Activated naive CD4-positive, alpha-beta T cell treated with anti-CD3 and anti-CD28 coated beads, Interleukin-2, amount 10 ng/mL, durations not matched to agents 5 hours and 36 hours (primary cell): Measurements from ENCODE around the gene CDKN2D. TPM values are rescaled to one million over a fixed set of nuclear protein-coding genes. Genes with fewer than 3 reads are reported as not detected.

Source experiments
- microRNA-seq: library from miRNA; unstranded; fragments of <30 nt; microRNA quantifications from one replicate; pipeline ENCODE4 v1.2.0, GENCODE V29; 2022; ENCODE audit warnings: borderline microRNAs expressed, borderline replicate concordance
- total RNA-seq, 2 experiments: library from RNA; stranded (reverse); gene quantifications; one replicate each; pipeline ENCODE4 v1.2.3, GENCODE V29; 2021

The CDKN2D gene
- total RNA-seq = 10 to 100 TPM; 68.7 to 76.2 TPM

DNA sequence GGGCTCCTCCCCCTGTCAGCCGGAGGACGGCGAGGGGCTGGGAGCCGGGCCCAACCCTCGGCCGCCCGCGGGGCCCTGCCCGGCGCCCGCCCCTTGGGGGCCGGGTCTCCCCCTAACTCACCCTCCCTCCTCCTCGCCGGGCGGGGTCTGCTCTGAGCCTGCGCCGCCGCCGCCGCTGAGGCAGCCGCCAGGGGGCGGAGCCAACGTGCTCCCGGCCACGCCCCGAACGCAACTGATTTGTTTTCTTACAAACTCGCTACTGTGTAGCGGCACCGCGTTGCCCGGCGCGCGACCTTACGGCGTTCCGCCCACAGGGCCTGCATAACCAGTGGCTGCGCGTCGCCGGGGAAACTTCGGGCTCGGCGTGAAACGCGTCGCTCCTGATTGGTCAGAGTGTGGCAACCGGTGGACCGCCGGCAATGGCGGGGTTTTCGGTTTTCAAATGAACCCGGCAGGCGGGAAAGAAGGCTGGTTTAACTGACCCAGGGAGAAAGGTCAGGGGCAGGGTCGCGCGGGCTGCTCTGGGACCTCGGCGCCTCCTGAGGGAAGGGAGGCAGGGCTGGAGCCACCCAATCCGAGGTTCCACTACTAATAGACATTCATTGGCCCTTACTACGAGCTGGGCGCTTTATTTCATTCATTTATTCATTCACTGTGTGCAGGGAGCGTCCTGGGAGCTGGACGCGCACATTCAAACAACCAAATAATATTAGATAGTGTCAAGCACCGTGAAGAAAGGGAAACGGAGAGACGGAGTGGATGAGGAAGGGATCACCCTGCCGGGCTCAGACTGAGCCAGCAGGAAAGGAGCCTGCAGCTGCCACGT, at the start of gene CDKN2D:
Gene CDKN2D (minus strand): TSS at position 154 of the 826 bp plus-strand sequence. CDS start 326 bp downstream, outside the sequence.

DNA sequence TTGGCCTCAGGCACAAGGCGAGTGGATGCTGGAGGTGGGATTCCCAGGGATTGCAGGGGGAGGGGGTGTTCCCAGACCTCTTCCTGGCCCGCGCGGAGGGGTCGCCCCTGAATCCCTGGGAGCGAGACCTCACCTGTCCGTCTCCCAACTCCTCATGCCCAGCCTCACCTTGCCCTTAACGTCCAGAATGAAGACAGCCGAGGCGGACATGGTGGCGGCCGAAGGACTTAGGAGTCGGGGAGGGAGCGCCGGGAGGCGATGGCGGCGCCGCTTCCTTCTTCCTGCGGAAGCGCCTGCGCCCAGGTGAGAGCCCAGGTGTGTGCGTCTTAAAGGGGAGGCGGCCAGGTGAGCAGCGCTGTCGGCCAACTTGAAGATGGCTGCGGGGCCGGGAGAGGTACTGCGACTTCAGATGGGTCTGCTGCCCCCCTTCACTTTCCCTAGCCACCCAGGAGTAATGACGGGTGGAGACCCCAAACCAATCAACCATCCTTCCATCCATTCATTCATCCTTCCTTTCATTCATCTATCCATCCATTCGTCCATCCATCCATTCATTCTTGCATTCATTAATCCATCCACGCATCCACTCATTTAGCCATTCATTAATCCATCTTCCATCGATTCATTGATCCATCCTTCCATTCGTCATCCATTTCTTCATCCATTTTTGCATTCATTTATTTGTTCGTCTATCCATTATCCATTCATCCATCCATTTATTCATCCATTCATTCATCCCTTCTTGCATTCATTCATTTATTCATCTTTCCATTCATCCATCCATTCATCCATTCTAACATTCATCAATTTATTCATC, 18.5 kb upstream of the CDKN2D start, which contains the start of gene AP1M2:
Gene AP1M2 (minus strand): TSS at position 291 of the 817 bp plus-strand sequence. CDS start 81 bp downstream, at position 210.

DNA sequence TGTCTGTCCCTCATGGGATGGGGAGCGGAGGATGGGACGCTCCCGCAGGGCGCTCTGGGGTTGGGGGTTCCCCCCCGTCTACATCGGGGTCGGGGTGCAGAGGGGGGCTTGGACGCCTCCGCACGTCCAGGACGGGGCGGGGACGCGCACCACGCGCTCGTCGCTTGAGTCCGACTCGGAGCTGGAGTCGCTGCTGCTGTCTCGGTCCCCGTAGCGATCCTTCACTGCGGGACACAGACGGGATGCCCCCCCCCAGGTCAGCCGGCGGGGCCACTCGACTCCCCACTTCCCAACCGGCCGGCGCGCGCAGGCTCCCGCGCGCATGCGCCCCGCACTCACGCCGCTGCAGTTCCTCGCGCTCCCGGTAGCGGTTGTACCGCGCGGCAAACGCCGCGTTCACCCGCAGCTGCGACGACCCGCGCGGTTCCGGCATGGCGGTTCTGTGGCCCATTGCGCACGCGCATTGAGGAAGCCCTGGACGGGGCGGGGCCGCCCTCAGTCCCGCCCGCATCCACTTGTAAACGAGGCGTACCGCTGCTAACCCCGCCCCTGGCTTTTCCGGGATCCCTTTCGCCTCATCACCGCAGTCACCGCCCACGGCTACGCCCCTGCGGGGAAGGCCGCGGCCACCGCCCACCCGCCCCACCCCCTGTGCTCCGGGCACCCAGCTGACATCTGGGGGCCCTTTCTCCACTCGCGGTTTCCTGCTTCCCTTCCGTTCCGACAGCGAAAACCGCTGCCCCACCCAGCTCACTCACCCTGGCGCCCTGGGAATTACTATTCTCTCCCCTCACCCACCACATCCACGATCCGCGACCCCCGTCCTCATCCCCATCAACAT, 3.0 kb downstream of the CDKN2D start, which contains the start of gene KRI1:
Gene KRI1 (minus strand): TSS at position 444 of the 841 bp plus-strand sequence. CDS start 11 bp downstream, at position 433.

DNA sequence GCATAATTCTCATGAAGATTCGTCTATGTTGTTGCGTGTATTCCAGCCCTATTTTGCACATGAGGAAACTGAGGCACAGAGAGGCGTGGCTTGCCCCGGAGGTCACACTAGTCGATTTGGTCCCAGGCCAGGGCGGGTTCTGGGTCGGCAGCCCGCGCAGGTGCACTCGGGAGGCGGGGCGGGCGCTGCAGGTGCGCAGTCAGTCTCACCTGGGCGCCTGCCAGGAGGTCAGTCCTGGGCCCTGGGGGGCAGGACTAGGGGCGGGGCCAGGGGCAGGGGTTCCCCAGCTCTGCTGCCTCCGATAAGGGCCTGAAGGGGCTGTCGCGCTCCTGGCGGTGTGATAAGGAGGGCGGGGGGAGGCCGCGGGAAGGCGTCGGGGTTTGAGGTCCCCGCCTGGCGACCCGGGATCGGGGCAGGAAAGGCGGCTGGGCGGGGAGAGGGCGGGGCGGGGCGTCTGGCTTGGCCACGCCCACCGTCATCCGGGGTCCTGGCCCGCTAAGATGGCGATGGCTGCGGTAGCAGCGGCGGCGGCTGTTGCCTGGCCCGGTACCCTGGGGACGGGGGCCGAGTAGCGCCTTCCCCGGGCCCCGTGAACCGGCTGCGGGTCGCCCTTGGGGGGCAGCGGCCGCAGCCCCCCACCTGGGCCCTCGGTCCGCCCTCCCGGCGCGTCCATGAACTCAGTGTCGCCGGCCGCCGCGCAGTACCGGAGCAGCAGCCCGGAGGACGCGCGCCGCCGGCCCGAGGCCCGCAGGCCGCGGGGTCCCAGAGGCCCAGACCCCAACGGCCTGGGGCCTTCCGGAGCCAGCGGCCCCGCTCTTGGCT, 25.1 kb downstream of the CDKN2D start, which contains the start of gene ATG4D:
Gene ATG4D (plus strand): TSS at position 485 of the 822 bp plus-strand sequence. CDS start 187 bp downstream, at position 672.

DNA sequence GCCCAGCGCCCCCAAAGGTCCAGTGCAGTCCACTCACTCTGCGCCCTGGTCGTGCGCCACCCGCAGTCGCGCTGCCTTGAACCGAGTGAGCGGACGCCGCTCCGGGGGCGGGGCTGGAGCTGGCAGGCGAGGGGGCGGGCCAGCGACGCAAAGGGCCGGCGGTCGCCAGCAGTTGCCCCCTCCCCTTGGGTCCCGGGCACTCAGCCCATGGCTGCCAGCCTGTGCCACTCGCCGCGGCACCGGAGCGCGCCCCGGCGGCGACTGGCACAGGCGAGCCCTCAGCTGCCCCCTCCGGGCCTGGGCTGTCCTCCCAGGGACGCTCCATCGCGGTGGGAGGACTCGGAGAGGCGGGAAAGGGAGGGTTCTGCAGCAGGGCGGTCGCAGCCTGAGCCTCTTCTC, 51.4 kb downstream of the CDKN2D start, which contains the start of gene S1PR5:
Gene S1PR5 (minus strand): TSS at position 87 of the 399 bp plus-strand sequence. CDS start 2,436 bp downstream, outside the sequence.

Small RNAs within 50 kb of the gene (microRNA-seq; reads per million reads assigned to microRNA genes)
- not detected for gene MIR1238

Other genes starting within 250 kb of the CDKN2D start
- gene RAVER1, start 235.4 kb downstream of the CDKN2D start, total RNA-seq = 10 to 100 TPM; 63.4 to 67.4 TPM
- gene ICAM3, start 229.4 kb downstream of the CDKN2D start, total RNA-seq = 100 to 1,000 TPM; 234 to 244 TPM
- gene TYK2, start 188.4 kb downstream of the CDKN2D start, total RNA-seq = 100 to 1,000 TPM; 214 to 232 TPM
- 100 to 1,000 TPM; 208 to 225 TPM for gene CDC37, start 165.4 kb downstream of the CDKN2D start, total RNA-seq
- 10 to 100 TPM; 31.7 to 32.6 TPM for gene PDE4A, start 148.4 kb downstream of the CDKN2D start, total RNA-seq
- gene KEAP1, start 65.6 kb downstream of the CDKN2D start, total RNA-seq = 10 to 100 TPM; 80.0 to 81.0 TPM
- under 1 TPM; 0.26 to 0.35 TPM for gene S1PR5, start 51.5 kb downstream of the CDKN2D start, total RNA-seq
- gene ATG4D, start 25.1 kb downstream of the CDKN2D start, total RNA-seq = 10 to 100 TPM; 34.2 to 35.1 TPM
- gene KRI1, start 3.0 kb downstream of the CDKN2D start, total RNA-seq = 10 to 100 TPM; 62.7 to 67.1 TPM
- gene AP1M2, start 18.3 kb upstream of the CDKN2D start, total RNA-seq = not detected
- gene SLC44A2, start 56.6 kb upstream of the CDKN2D start, total RNA-seq = 100 to 1,000 TPM; 161 to 163 TPM
- gene ILF3, start 85.4 kb upstream of the CDKN2D start, total RNA-seq = 100 to 1,000 TPM; 326 to 333 TPM
- gene QTRT1, start 132.5 kb upstream of the CDKN2D start, total RNA-seq = 10 to 100 TPM; 34.2 to 37.7 TPM
- gene DNM2, start 149.1 kb upstream of the CDKN2D start, total RNA-seq = 100 to 1,000 TPM; 259 to 262 TPM